GDM1 (cell line): ENCODE measurements around the gene BRMS1.
"Not testable (repeated sequence)": the region's sequence is repeated elsewhere in the genome, so short reads cannot be mapped to it uniquely, and the experiment has no call there.

Experiments
- DNase-seq: peaks from one replicate; lab custom pipeline; 2025; lab: John Stamatoyannopoulos, UW

Gene BRMS1

GRCh38 chr11:66322732-66323427 is 22.0 kb downstream of the BRMS1 start:
- DNase-seq, result no peak

DNA sequence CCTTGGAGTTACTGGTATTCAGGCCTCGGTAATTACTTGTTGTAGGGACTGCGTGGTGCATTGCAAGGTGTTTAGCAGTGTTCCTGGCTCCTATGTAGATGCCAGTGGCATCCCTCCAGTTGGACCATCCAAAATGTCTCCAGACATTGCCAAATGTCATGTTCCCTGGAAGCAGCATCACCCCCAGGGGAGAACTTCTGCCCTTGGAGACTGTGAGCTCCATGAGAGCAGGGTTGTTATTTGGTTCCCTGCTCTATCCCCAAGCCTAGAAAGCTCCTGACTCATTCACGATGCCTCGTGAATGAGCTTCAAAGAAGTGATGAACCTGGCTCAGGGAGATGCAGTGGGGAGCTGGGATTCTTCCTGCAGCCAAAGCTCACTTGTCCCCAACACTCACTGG is 23.3 kb downstream of the BRMS1 start:
- DNase-seq, result no peak

GRCh38 chr11:66320748-66321147 is 24.2 kb downstream of the BRMS1 start:
- not testable (repeated sequence) for DNase-seq

- not testable (repeated sequence) for DNase-seq
Observed at GRCh38 chr11:66320289-66320688, 24.6 kb downstream of the BRMS1 start.

DNA sequence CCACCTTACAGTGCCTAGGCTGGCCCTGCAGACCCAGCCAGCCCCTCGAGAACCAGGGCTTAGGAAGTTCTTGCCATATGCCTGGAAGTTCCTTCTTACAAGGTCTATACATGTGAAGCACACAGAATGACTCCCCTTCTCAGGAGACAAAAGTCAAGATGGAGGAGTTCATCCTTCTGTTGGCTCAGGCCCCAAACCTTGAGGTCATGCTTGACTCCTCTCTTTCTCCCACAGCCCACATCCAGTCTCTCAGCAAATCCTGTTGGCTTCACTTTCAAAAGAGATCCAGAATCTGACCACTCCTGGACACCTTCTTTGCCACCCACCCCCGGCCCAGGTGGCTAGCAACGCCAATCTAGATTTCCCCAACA is 26.3 kb downstream of the BRMS1 start:
- no peak for DNase-seq

DNA sequence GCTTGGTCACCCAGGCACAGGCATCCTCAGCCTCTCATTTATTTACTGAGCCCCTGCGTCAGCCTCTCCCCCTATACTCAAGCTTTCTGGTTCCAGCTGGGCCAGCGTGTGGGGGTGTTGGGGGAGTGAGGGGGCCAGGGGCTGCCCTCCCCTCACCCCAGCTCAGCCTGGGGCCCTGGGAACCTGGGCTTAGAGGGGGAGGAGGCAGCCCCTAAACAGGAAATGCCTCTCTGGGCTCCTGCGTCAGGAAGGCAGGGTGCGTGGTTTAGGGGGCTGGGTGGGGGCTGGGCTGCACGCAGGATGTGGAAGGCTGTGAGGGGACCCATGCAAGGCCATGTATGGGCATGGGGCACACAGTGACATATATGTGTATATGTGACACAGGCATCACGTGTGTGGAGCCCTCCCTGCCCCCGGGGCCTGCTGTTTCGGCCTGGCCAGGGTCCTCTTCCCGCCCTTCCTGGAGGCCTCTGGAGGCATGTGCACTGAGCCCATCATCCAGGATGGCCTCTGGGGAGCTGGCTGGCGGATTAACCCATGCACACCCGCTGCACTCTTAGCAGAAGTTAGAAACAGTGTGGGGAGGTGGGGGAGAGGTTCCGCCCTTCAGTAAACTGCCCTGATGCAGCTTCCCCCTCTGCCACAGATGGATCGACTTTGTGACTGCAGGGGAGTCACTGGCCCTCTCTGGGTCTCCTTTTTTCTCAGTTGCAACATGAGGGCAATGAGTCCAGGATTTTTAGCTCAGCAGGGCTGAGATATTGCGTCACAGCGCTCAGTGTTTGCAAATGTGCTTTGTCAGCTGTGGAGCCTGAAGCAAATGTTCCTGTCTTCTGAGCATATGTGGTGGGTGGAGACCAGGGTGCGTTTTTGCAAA is 26.9 kb downstream of the BRMS1 start:
- DNase-seq, result no peak

GRCh38 chr11:66317322-66317722 is 27.6 kb downstream of the BRMS1 start:
- DNase-seq, result no peak

- no peak for DNase-seq
Observed at GRCh38 chr11:66316849-66317251, 28.1 kb downstream of the BRMS1 start, which contains the start of gene CD248. Gene CD248, minus strand, starts transcription at chr11:66317044. Its CDS starts 17 bp downstream, at chr11:66317027.

GRCh38 chr11:66315921-66316811 is 28.7 kb downstream of the BRMS1 start:
- no peak for DNase-seq

- DNase-seq, result no peak
Observed at GRCh38 chr11:66315498-66315885, 29.4 kb downstream of the BRMS1 start.

GRCh38 chr11:66314561-66315497 is 30.1 kb downstream of the BRMS1 start:
- DNase-seq, result no peak

- DNase-seq, result no peak
Observed at GRCh38 chr11:66314186-66314501, 30.8 kb downstream of the BRMS1 start.

GRCh38 chr11:66313321-66314185 is 31.4 kb downstream of the BRMS1 start:
- no peak for DNase-seq

GRCh38 chr11:66312549-66313320 is 32.2 kb downstream of the BRMS1 start:
- peak; percentile 93 for DNase-seq

- DNase-seq, result peak; percentile 77
Observed at GRCh38 chr11:66311965-66312548, 32.8 kb downstream of the BRMS1 start.

DNA sequence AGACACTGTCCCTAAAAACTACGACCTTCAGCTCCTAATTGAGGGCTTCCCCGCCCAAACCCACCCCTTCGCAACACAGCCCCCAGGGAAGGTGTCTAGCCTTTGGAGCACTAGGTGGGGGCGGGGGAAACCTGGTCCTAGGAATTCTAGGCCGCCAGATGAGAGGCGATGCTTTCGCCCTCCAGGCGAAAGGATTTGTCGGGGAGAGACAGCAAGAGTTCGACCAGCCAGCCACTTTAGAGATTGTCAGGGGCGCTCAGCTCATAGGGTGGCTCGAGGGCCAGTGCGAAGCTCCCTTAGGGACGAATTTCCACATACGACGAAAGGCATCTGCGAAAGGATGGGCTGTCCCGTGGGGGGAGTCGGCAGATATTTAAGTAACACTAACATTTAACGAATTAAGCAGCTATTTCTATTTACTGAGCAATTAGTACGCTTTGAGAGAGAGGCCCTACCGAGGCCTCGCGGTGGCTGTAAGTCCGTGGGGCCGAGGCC is 33.4 kb downstream of the BRMS1 start:
- no peak for DNase-seq

DNA sequence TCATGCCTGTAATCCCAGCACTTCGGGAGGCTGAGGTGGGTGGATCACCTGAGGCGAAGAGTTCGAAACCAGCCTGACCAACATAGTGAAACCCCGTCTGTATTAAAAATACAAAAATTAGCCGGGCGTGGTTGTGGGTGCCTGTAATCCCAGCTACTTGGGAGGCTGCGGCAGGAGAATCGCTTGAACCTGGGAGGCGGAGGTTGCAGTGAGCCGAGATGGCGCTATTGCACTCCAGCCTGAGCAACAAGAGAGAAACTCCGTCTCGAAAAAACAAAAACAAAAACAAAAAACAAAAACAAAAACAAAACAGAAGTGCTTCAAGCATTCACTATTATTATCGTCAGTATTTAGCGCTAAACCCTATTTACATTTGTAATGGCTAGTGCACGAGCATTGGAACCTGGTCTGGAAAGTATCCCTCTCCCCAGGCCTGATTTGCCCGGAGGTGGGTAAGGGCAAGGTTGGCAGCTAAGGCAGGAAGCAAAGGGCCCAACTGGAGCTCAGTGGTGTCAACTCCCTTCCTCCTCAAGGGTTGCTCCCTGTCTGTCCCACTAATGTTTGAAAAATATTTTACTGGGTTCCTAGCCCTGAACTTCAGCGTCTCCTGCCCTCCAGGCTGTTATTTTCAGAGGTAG is 34.0 kb downstream of the BRMS1 start:
- DNase-seq, result not testable (repeated sequence)

DNA sequence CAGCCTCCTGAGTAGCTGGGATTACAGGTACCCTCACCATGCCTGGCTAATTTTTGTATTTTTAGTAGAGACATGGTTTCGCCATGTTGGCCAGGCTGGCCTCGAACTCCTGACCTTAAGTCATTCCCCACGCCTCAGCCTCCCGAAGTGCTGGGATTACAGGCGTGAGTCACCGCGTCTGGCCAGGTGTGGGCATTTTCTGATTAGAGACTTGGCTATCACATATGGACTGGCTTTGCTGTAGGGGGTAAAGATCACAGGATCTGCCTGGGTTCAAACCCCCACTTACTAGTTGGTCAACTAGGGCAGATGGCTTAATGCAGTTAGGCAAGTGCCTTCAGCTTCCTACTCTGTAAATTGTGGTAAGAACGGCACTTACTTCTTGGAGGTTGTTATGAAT is 34.6 kb downstream of the BRMS1 start:
- no peak for DNase-seq
